Uterus (tissue), 2 donors: Measurements from ENCODE around the gene HSPA12B.

Experiments used
- POLR2A ChIP-seq, 2 donors: fragments of 450-650 bp; IDR thresholded peaks; one replicate each; pipeline ENCODE4 v1.6.1; 2016; ENCODE audit warnings: antibody characterized with exemption in 2 of 2, mild to moderate bottlenecking in 1 of 2, moderate library complexity in 1 of 2
- TF ChIP-seq, protein P1 (sequence below), 4 experiments: fragments of 200-600 bp in 2 of 4; fragments of 450-650 bp in 2 of 4; sonication (generic) in 2 of 4; IDR thresholded peaks; one replicate each; pipeline ENCODE4 v1.5.1; 2016 to 2019; ENCODE audit warnings: antibody characterized with exemption in 4 of 4, mild to moderate bottlenecking in 2 of 4, moderate library complexity in 1 of 4

GRCh38 chr20:3747471-3747870 lies 15.0 kb downstream of the HSPA12B start:
- TF ChIP-seq, protein P1, sequence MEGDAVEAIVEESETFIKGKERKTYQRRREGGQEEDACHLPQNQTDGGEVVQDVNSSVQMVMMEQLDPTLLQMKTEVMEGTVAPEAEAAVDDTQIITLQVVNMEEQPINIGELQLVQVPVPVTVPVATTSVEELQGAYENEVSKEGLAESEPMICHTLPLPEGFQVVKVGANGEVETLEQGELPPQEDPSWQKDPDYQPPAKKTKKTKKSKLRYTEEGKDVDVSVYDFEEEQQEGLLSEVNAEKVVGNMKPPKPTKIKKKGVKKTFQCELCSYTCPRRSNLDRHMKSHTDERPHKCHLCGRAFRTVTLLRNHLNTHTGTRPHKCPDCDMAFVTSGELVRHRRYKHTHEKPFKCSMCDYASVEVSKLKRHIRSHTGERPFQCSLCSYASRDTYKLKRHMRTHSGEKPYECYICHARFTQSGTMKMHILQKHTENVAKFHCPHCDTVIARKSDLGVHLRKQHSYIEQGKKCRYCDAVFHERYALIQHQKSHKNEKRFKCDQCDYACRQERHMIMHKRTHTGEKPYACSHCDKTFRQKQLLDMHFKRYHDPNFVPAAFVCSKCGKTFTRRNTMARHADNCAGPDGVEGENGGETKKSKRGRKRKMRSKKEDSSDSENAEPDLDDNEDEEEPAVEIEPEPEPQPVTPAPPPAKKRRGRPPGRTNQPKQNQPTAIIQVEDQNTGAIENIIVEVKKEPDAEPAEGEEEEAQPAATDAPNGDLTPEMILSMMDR (IDR thresholded peaks at IDR 0.05) = no peak
- no peak for TF ChIP-seq POLR2A (IDR thresholded peaks at IDR 0.05)
